ENCODE measurements around the gene ARL16.

ARL16 gene

GRCh38 chr17:81725439-81725838 is 41.8 kb upstream of the ARL16 start:
- TF ChIP-seq EP300 (IDR thresholded peaks at IDR 0.05; ENCODE audit: borderline replicate concordance) (no peak), NFIC (IDR thresholded peaks at IDR 0.05) (no peak), CREB1 (IDR thresholded peaks at IDR 0.05; ENCODE audit: low read depth) (no peak), ZBTB7A (IDR thresholded peaks at IDR 0.05; ENCODE audit: low read depth) (no peak), TAF1 (IDR thresholded peaks at IDR 0.05; ENCODE audit: low read depth) (no peak), FOXM1 (IDR thresholded peaks at IDR 0.05; ENCODE audit: borderline replicate concordance, low read depth) (no peak), YY1 (IDR thresholded peaks at IDR 0.05; ENCODE audit: low read depth) (no peak), CEBPB (IDR thresholded peaks at IDR 0.05) (no peak), EGR1 (IDR thresholded peaks at IDR 0.05) (no peak), RAD21 (IDR thresholded peaks at IDR 0.05; ENCODE audit: low read depth) (no peak), TCF12 (IDR thresholded peaks at IDR 0.05; ENCODE audit: low read depth) (no peak), TEAD4 (IDR thresholded peaks at IDR 0.05) (no peak), MAX (IDR thresholded peaks at IDR 0.05) (no peak)
- TF ChIP-seq, protein P1, sequence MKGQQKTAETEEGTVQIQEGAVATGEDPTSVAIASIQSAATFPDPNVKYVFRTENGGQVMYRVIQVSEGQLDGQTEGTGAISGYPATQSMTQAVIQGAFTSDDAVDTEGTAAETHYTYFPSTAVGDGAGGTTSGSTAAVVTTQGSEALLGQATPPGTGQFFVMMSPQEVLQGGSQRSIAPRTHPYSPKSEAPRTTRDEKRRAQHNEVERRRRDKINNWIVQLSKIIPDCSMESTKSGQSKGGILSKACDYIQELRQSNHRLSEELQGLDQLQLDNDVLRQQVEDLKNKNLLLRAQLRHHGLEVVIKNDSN (IDR thresholded peaks at IDR 0.05), result no peak
- TF ChIP-seq, protein P2, sequence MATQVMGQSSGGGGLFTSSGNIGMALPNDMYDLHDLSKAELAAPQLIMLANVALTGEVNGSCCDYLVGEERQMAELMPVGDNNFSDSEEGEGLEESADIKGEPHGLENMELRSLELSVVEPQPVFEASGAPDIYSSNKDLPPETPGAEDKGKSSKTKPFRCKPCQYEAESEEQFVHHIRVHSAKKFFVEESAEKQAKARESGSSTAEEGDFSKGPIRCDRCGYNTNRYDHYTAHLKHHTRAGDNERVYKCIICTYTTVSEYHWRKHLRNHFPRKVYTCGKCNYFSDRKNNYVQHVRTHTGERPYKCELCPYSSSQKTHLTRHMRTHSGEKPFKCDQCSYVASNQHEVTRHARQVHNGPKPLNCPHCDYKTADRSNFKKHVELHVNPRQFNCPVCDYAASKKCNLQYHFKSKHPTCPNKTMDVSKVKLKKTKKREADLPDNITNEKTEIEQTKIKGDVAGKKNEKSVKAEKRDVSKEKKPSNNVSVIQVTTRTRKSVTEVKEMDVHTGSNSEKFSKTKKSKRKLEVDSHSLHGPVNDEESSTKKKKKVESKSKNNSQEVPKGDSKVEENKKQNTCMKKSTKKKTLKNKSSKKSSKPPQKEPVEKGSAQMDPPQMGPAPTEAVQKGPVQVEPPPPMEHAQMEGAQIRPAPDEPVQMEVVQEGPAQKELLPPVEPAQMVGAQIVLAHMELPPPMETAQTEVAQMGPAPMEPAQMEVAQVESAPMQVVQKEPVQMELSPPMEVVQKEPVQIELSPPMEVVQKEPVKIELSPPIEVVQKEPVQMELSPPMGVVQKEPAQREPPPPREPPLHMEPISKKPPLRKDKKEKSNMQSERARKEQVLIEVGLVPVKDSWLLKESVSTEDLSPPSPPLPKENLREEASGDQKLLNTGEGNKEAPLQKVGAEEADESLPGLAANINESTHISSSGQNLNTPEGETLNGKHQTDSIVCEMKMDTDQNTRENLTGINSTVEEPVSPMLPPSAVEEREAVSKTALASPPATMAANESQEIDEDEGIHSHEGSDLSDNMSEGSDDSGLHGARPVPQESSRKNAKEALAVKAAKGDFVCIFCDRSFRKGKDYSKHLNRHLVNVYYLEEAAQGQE (IDR thresholded peaks at IDR 0.05; ENCODE audit: low read depth), result no peak

- TF ChIP-seq, protein P1 (IDR thresholded peaks at IDR 0.05), result no peak
Measured at GRCh38 chr17:81723651-81724209, 40.1 kb upstream of the ARL16 start.

- TF ChIP-seq TCF12 (IDR thresholded peaks at IDR 0.05; ENCODE audit: low read depth), result peak; percentile 72; the same call in 1 of the 2 replicates
- no peak for TF ChIP-seq FOXM1 (IDR thresholded peaks at IDR 0.05; ENCODE audit: borderline replicate concordance, low read depth)
- no peak for TF ChIP-seq TAF1 (IDR thresholded peaks at IDR 0.05; ENCODE audit: low read depth)
- 0 out of 2 replicates have a peak, but pooled peaks have one; percentile 30 for TF ChIP-seq ZBTB7A (IDR thresholded peaks at IDR 0.05; ENCODE audit: low read depth)
- TF ChIP-seq NFIC (IDR thresholded peaks at IDR 0.05), result peak; percentile 97
- no peak for TF ChIP-seq RAD21 (IDR thresholded peaks at IDR 0.05; ENCODE audit: low read depth)
- TF ChIP-seq CREB1 (IDR thresholded peaks at IDR 0.05; ENCODE audit: low read depth), result no peak
- no peak for TF ChIP-seq EGR1 (IDR thresholded peaks at IDR 0.05)
- TF ChIP-seq EP300 (IDR thresholded peaks at IDR 0.05; ENCODE audit: borderline replicate concordance), result peak; percentile 51; the same call in 1 of the 2 replicates
- TF ChIP-seq MAX (IDR thresholded peaks at IDR 0.05), result peak; percentile 30; the same call in 1 of the 2 replicates
- TF ChIP-seq, protein P2 (IDR thresholded peaks at IDR 0.05; ENCODE audit: low read depth), result no peak
- TF ChIP-seq YY1 (IDR thresholded peaks at IDR 0.05; ENCODE audit: low read depth), result 0 out of 2 replicates have a peak, but pooled peaks have one; percentile 48
- no peak for TF ChIP-seq CEBPB (IDR thresholded peaks at IDR 0.05)
- TF ChIP-seq, protein P1 (IDR thresholded peaks at IDR 0.05), result no peak
- TF ChIP-seq TEAD4 (IDR thresholded peaks at IDR 0.05), result no peak
Measured at GRCh38 chr17:81722184-81723120, 38.9 kb upstream of the ARL16 start.

GRCh38 chr17:81720267-81721071 is 36.9 kb upstream of the ARL16 start:
- TF ChIP-seq ZBTB7A (IDR thresholded peaks at IDR 0.05; ENCODE audit: low read depth) (no peak), YY1 (IDR thresholded peaks at IDR 0.05; ENCODE audit: low read depth) (no peak), NFIC (IDR thresholded peaks at IDR 0.05) (no peak), TCF12 (IDR thresholded peaks at IDR 0.05; ENCODE audit: low read depth) (no peak), FOXM1 (IDR thresholded peaks at IDR 0.05; ENCODE audit: borderline replicate concordance, low read depth) (no peak)
- TF ChIP-seq, protein P2 (IDR thresholded peaks at IDR 0.05; ENCODE audit: low read depth), result no peak
